ENCODE data around the gene CDC42BPB. TPM values are rescaled to one million over a fixed set of nuclear protein-coding genes. Genes with fewer than 3 reads are reported as not detected.

CDC42BPB gene
- total RNA-seq, 1 experiment from 2014 or later = 84.4 TPM

- H3K27ac ChIP-seq (ENCODE audit: low read length) = no peak overlapping the region
- no peak for DNase-seq (ENCODE audit: low read depth, low spot score)
- no peak overlapping the region for H3K4me3 ChIP-seq (ENCODE audit: low read depth in 2 of 2, low read length in 2 of 2)
- CTCF ChIA-PET = no interaction called here
- no peaks in the 10 kb centered on the region for H3K9me3 ChIP-seq (ENCODE audit: control insufficient read depth, insufficient read depth, low read depth, low read length)
- 0 out of 2 replicates have a peak, but pooled peaks cover 2% of the 10 kb centered on the region for H3K36me3 ChIP-seq (ENCODE audit: control insufficient read depth, insufficient read depth, low read length)
- no peaks in the 10 kb centered on the region for H3K4me1 ChIP-seq (ENCODE audit: control insufficient read depth, insufficient read depth, low read length)
- H3K27me3 ChIP-seq (ENCODE audit: control insufficient read depth, insufficient read depth, low read length) = no peaks in the 10 kb centered on the region
- TF ChIP-seq CTCF (IDR thresholded peaks at IDR 0.05) (no peak), REST (IDR thresholded peaks at IDR 0.05; ENCODE audit: insufficient read depth in 1 of 2, low read depth in 2 of 2, low read length in 1 of 2) (no peak), POLR2AphosphoS5 (IDR thresholded peaks at IDR 0.05; ENCODE audit: low read depth, low read length) (no peak), TCF7L2 (IDR thresholded peaks at IDR 0.05; ENCODE audit: low read depth, low read length) (no peak), SIN3A (IDR thresholded peaks at IDR 0.05; ENCODE audit: borderline replicate concordance, insufficient read depth, low read depth, low read length) (no peak)
- POLR2A ChIA-PET = no interaction called here
- BruUV-seq (replicated peaks) = no TSS peak
- in situ Hi-C loops (cut with HindIII; ENCODE audit: low pct_unique_long_range_greater_than_20kb, low sequenced_read_pairs) = no loop called here
- no peak for ATAC-seq
- intact Hi-C loops (cut with micrococcal nuclease; ENCODE audit: unreplicated experiment) = no loop called here
These were observed 115.3 kb downstream of the CDC42BPB start for GRCh38 chr14:102942069-102942468.

- no peaks in the 10 kb centered on the region for H3K4me1 ChIP-seq (ENCODE audit: control insufficient read depth, insufficient read depth, low read length)
- ChIA-PET CTCF (no interaction called here), POLR2A (no interaction called here)
- no peak overlapping the region for H3K4me3 ChIP-seq (ENCODE audit: low read depth in 2 of 2, low read length in 2 of 2)
- TF ChIP-seq POLR2AphosphoS5 (IDR thresholded peaks at IDR 0.05; ENCODE audit: low read depth, low read length) (no peak), CTCF (IDR thresholded peaks at IDR 0.05) (no peak), SIN3A (IDR thresholded peaks at IDR 0.05; ENCODE audit: borderline replicate concordance, insufficient read depth, low read depth, low read length) (no peak), TCF7L2 (IDR thresholded peaks at IDR 0.05; ENCODE audit: low read depth, low read length) (no peak), REST (IDR thresholded peaks at IDR 0.05; ENCODE audit: insufficient read depth in 1 of 2, low read depth in 2 of 2, low read length in 1 of 2) (no peak)
- in situ Hi-C loops (cut with HindIII; ENCODE audit: low pct_unique_long_range_greater_than_20kb, low sequenced_read_pairs) = no loop called here
- H3K27me3 ChIP-seq (ENCODE audit: control insufficient read depth, insufficient read depth, low read length) = no peaks in the 10 kb centered on the region
- H3K36me3 ChIP-seq (ENCODE audit: control insufficient read depth, insufficient read depth, low read length) = 0 out of 2 replicates have a peak, but pooled peaks cover 2% of the 10 kb centered on the region
- ATAC-seq = no peak
- no TSS peak for BruUV-seq (replicated peaks)
- DNase-seq (ENCODE audit: low read depth, low spot score) = no peak
- no peaks in the 10 kb centered on the region for H3K9me3 ChIP-seq (ENCODE audit: control insufficient read depth, insufficient read depth, low read depth, low read length)
- no peak overlapping the region for H3K27ac ChIP-seq (ENCODE audit: low read length)
- intact Hi-C loops (cut with micrococcal nuclease; ENCODE audit: unreplicated experiment) = no loop called here
These were observed 115.8 kb downstream of the CDC42BPB start for GRCh38 chr14:102941419-102942011.

All from Panc1 (cell line).